ENCODE measurements around the gene GTF2F1.
"Not testable (repeated sequence)": the region's sequence is repeated elsewhere in the genome, so short reads cannot be mapped to it uniquely, and the experiment has no call there.

GTF2F1 gene

DNA sequence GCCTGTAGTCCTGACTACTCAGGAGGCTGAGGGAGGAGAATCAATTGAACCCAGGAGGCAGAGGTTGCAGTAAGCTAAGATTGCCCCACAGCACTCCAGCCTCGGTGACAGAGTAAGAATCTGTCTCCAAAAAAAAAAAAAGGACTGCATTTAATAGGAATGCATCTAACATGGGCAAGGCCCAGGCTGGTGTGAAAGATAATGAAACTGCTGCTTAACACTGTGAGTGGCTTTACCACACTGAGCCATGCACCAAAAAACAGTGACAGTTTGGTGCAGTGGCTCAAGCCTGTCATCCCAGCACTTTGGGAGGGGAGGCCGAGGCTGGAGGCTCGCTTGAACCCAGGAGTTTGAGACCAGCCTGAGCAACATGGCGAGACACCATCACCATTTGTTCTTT, 8.6 kb downstream of the GTF2F1 start:
- DNase-seq (ENCODE audit: low read depth), result no peak

DNA sequence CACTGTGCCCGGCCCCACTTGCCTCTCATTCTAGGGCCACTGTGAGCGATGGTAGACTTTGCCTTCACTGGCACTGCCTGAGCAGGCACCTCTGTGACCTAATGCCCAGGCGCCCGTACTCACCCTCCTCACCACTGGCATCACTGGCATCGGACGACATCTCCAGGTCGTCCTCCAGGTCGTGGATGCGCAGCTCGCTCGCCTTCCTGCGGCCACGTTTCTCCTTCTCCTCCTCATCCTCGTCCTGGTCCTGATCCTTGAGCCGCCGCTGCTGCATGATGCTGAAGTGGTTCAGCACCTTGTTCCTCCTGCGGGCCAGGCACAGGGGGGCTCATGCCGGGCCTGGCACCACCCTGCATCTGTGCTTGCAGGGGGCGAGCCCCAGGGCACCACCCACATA, 9.8 kb downstream of the GTF2F1 start:
- DNase-seq (ENCODE audit: low read depth), result no peak

DNA sequence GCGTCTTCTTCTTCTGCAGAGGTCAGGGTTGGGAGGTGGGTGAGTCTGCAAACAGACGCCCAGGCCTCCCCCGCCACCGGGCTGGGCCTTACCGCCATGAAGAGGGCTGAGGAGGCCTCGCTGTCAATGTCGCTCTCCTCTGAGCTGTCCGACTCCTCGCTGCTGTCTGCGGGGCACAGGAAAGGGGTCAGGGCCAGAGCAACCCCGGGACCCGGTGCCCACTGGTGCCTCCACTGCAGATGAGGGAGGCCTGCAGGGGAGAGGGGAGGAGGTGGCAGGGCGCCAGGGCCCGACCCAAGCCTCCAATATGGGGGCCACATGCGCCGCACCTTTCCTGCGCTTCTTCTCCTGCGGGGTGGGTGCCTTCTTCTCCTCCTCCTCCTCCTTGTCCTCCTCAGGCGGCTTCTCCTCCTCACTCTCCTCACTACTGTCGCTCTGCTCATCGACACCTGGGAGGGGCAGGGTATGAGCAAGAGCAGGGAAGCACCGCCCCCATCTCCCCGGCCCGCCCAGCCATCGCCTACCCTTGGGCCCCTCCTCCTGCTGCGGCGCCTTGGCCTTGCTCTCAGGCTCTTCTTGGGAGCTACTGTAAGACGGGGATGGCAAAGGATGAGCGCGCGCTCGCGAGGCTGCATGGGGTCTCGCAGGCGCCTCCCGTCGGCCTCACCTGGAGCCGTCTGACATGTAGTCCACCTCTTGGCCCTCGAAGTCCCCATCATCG, 11.8 kb downstream of the GTF2F1 start:
- DNase-seq (ENCODE audit: low read depth), result no peak

DNA sequence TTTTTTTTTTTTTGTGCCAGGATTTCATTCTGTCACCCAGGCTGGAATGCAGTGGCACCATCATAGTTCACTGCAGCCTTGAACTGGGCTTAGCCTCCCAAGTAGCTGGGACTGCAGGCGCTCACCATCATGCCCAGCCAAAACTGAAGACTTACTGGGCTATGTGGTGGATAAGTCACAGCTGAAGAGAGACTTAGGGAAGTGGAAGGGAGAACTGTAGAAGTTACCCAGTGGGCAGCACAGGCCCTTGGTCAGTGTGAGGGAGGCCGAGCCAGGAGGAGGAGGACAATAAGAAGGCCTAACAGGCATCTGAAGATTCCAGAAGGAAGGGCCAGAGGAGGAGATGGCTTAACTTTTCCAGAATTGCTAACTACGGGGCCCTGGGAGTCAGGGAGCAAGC, 13.2 kb downstream of the GTF2F1 start:
- DNase-seq (ENCODE audit: low read depth), result no peak

DNA sequence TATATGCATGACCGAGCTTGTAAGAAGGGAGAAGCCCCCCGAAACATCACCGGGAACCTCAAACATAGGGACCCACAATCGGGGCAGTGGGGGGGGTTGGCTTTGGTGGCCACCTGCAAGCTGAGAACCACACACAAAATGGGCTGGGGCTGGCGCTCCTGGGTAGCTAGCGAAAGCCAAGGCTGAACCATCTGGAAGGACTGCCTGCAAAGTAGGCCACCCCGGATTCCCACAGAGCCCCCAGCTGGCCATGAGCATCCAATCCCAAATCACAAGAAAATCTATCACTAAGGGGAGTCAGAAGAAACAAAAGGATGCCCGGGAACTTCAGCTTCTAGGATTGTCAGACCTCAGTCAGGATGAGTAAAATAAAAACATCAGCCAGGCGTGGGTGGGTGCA, 14.5 kb downstream of the GTF2F1 start:
- no peak for DNase-seq (ENCODE audit: low read depth)

DNA sequence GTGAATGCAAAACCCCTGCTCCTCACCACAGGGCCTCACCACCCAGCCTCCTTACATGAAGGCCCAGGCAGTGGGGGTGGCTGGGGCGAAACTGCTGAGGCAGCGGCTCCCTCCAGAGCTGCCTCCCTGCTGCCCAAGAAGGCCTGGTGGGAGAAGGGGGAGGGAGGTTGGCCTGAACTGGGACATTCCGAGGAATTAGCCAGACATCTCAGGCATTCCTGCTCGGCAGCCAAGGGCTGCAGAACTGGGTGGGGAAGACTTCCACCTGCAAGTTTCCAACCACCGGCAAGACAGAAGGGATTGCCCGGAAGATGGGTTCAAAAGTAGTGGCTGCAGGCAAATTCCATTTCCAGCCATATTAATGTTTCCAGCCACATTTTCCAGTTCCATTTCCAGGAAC, 14.9 kb downstream of the GTF2F1 start:
- DNase-seq (ENCODE audit: low read depth), result no peak

DNA sequence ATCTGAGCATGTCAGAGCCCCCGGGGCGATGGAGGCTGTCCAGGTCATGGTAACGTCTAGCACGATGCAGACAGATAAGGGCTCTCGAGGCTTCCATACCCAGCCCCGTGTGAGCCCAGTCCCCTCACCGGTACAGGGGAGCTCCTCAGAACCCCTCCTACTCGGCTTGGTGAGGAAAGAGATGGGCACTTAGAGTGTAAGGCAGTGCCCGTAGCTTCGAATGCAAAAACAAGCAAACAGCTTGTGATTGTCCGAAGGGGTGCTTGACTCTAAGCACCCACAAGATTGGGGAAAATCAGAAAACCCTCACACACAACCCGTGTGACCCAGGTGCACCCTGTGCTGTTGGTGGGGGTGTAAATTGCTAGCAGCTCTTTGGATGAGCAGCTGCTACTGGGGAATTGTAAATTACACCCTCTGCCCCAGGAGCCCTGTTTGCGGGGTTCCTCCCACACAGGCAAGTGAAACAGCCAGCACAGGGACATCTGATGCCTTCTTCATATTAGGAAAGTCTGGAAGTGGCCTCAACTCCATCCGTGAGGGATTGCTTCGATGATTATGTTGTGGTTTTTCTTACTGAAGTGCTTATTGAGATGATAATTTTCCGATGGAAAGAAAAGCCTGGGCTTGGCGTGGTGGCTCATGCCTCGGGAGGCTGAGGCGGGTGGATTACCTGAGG, 16.3 kb downstream of the GTF2F1 start:
- DNase-seq (ENCODE audit: low read depth), result no peak

DNA sequence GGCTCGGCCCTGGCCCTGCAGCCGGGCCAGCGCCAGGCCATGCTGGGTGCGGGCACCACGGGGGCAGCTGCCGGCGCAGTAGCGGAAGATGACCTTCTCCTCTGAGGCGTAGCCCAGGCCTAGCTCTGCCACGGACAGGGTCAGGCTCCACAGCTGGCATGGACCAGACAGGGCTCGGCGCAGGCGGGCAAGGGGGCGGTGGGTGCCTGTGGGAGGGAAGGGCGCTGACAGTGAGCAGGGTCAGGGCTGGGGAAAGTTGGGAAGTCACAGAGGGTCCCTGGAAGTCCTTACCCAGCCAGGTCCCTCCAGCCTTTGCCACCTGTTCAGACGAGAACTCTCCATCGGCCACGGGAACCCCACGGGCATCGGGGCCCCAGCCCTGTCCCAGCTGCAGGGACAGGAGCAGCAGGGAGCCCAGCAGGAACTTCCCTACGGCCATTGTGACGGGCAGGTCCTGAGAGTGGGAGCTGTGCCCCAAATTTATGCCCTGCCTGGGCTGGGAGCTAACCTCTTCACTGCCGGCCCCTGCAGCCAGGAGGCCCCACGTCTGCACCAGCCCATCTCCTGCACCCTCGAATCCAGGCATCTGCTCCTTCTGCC, 17.5 kb downstream of the GTF2F1 start, which contains the start of gene PSPN:
Gene PSPN (minus strand): TSS at position 523 of the 600 bp plus-strand sequence. CDS start 84 bp downstream, at position 439.
- no peak for DNase-seq (ENCODE audit: low read depth)

DNA sequence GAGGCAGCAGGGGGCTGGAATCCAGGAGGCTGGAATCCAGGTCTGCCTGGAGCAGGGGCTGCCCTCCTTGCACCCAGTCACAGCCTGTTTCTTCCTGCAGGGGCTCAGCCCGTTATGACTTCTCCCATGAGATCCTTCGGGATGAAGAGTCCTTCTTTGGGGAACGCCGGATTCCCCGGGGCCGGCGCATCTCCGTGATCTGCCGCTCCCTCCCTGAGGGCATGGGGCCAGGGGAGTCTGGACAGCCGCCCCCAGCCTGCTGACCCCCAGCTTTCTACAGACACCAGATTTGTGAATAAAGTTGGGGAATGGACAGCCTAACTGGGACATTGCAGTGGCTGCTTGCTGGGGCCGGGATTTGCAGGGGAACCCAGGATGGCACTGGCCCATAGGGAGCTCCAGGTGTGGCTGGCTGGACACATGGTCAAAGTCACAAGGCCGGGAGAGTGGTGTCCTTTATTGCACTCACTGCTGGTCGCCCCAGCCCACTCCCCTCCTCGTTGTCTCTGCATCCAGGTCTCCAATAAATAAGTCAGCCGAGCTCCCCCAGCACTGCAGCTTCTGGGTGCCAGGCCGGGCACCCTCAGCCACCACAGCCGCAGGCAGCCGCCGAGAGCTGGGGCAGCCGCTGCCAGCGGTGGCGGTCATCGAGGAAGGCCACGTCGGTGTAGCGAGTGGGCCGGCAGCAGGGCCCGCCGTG, 18.1 kb downstream of the GTF2F1 start:
- no peak for DNase-seq (ENCODE audit: low read depth)

DNA sequence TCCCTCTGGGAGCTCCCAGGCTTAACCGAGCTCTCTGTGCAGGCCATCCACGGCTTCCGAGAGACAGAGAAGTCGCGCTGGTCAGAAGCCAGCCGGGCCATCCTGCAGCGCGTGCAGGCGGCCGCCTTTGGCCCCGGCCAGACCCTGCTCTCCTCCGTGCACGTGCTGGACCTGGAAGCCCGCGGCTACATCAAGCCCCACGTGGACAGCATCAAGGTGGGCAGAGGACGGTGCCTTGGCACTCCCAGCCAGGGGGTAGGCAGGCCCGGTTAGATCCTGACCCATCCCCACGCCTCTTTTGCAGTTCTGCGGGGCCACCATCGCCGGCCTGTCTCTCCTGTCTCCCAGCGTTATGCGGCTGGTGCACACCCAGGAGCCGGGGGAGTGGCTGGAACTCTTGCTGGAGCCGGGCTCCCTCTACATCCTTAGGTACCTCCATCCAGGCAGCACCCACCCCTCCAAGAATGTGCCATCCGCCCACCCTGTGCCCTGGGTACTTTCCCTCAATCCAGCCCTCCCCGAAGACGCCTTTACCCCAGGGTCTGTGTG, 18.7 kb downstream of the GTF2F1 start:
- DNase-seq (ENCODE audit: low read depth), result no peak

DNA sequence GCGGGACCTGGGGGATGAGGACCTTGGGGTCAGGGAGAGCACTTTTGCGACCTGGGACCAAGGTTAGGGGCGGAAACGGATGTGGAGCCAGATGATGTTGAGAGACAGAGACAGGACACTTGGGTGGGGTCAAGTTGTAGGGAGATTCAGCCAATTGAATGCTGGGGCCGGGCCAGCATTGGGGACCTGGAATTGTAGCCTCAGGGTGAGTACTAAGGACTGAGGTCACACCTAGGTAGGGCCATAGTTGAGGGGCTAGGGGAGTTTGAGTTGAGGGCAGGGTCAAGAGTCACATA, 19.2 kb downstream of the GTF2F1 start:
- no peak for DNase-seq (ENCODE audit: low read depth)

DNA sequence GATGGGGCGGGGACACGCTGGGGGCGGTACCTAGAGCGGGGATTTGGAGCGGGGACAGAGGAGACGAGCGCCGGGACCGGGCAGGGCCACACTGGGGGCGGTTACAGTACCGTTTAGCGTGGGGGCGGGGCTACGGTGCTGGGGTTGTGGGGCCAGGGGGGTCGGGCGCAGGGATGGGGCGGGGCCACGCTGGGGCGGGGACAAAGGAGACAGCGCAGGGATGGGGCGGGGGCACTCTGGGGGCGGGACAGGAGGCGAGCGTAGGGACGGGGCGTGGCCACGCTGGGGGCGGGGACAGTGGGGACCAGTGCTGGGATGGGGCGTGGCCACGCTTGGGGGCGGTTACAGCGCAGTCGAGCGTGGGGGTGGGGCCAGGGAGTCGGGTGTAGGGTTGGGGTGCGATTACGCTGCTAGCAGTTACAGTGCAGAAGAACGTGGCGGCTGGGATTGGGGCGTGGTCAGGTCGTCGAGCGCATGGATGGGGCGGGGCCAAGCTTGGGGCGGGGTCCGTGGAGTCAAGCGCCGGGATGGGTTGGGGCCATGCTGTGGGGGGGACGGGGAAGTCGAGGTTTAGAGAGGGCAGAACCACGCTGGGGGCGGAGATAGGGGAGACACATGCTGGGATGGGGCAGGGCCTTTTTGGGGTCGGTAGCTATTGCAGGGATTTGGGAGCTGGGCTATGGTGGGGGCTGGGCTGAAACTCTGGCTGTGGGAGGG, 19.7 kb downstream of the GTF2F1 start:
- peak; percentile 79 for DNase-seq (ENCODE audit: low read depth)

DNA sequence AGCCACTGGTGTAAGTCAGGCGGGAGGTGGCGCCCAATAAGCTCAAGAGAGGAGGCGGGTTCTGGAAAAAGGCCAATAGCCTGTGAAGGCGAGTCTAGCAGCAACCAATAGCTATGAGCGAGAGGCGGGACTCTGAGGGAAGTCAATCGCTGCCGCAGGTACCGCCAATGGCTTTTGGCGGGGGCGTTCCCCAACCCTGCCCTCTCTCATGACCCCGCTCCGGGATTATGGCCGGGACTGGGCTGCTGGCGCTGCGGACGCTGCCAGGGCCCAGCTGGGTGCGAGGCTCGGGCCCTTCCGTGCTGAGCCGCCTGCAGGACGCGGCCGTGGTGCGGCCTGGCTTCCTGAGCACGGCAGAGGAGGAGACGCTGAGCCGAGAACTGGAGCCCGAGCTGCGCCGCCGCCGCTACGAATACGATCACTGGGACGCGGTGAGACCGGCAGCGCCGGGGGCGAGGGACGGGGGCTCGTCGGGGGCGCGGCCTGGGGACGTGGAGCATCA, 20.3 kb downstream of the GTF2F1 start, which contains the start of gene ALKBH7:
Gene ALKBH7 (plus strand): TSS at position 201 of the 502 bp plus-strand sequence. CDS start 27 bp downstream, at position 228.
- peak; percentile 96 for DNase-seq (ENCODE audit: low read depth)

DNA sequence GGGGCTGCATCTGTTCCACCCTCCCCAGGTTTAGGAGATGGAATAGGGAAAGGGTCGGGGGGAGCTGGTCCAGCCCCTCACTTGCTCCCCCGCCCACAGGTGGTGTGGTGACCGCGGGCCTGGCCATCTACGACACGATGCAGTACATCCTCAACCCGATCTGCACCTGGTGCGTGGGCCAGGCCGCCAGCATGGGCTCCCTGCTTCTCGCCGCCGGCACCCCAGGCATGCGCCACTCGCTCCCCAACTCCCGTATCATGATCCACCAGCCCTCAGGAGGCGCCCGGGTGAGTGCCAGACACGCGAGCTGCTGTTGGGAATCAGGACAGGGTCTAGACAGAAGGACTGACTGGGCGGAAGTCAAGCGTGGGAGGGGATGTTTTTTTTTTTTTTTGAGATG, 28.6 kb downstream of the GTF2F1 start:
- no peak for DNase-seq (ENCODE audit: low read depth)

DNA sequence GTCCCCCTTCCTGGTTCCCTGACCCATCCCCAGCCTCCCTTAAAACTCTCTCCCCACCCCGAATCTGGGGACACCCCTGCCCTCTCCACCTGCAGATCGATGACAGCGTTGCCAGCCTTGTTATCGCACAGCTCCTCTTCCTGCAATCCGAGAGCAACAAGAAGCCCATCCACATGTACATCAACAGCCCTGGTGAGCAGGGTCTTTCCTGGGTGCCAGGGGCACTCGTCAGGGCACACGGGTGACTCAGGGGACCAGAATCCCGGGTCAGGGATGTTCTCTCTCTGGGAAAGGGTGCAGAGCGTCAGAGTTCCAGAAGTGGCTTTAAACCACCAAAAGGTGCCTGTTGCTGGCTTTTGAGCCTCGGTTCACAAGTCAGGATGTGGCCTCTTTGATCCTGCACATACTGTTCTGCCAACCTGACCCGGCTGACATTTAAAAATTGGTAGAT, 30.6 kb downstream of the GTF2F1 start:
- DNase-seq (ENCODE audit: low read depth), result no peak

DNA sequence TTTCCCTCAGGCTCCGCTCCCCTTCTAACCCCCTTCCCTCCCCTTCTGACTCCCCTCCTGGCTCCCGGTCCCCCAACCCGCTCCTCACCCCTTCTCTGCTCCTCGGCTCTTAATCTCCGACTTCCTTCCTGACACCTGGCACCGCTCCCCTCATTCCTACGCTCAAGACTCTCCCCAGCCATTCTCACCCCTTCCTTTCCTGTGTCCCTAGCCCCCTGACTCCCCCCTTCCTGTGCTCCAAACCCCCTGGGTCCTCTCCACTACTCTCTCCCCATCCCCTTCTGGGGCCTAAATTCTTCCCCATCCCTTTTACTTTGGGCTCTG, 31.0 kb downstream of the GTF2F1 start:
- no peak for DNase-seq (ENCODE audit: low read depth)

DNA sequence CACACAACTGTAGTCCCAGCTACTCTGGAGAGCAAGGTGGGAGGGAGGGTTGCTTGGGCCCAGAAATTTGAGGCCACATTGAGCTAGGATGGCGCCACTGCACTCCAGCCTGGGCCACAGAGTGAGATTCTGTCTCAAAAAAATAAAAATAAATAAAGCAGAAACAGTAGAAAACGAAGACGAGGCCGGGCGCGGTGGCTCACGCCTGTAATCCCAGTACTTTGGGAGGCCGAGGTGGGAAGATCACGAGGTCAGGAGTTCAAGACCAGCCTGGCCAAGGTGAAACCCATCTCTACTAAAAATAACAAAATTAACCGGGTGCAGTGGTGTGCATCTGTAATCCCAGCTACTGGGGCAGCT, 32.1 kb downstream of the GTF2F1 start:
- not testable (repeated sequence) for DNase-seq (ENCODE audit: low read depth)

DNA sequence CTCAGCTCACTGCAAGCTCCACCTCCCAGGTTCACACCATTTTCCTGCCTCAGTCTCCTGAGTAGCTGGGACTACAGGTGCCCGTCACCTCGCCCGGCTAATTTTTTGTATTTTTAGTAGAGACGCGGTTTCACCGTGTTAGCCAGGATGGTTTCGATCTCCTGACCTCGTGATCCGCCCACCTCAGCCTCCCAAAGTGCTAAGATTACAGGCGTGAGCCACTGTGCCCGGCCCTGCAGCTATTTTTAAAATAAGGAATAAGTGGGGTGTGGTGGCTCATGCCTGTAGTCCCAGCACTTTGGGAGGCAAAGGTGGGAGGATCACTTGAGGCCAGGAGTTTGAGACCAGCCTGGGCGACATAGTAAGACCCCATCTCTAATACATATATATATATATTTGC, 32.5 kb downstream of the GTF2F1 start:
- DNase-seq (ENCODE audit: low read depth), result not testable (repeated sequence)

DNA sequence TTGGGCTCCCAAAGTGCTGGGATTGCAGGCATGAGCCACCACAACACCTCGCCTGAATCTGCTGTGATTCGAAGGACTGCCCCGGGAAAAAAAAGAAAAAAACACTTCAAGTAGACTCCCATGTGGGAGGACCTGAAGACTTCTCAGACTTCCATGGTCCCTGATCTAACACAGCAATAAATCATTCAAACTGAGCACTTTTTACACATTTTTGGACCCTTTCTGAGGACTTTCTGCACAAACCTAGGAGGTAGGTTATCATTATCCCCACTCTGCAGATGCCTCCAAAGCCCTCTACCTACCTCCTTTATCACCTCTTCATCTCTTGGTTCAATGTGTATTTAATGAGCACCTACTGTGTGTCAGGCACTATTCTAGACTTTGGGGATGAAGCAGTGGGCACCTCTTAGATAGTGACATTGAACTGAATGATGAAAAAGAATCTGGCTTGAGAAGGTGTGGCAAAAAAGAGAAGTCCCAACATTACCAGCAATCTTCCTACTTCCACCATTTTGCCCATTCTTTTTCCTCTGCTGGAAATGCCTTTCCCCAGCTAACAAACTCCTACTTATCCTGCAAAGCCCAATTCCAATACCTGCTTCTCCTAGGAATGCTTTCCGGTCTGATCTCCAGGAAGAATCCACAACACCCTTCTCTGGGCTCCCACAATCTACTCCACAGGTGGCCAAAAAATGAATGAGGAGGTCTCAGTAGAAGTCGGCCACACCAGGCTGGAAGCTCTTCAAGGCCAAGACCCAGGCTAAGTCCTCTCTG, 33.2 kb downstream of the GTF2F1 start:
- DNase-seq (ENCODE audit: low read depth), result no peak

DNA sequence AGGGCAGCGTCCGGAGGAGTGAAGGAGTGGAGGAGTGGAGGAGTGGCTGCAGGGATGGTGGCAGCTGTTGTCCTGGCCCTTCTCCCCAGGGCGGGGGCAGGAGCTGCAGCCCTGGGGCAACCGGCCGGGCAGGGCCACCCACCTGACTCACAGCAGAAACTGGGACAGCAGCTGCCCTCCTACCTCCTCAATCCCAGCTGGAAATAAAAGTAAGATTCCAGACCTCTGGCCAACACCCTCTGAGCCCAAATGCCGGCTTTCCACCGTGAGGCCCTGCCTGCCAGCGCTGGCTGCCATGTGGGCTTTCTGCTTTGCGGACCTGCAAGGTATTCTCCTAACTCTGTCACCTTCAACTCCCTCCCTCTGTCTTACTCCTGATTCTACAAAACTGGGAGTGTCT, 35.0 kb downstream of the GTF2F1 start:
- DNase-seq (ENCODE audit: low read depth), result no peak

DNA sequence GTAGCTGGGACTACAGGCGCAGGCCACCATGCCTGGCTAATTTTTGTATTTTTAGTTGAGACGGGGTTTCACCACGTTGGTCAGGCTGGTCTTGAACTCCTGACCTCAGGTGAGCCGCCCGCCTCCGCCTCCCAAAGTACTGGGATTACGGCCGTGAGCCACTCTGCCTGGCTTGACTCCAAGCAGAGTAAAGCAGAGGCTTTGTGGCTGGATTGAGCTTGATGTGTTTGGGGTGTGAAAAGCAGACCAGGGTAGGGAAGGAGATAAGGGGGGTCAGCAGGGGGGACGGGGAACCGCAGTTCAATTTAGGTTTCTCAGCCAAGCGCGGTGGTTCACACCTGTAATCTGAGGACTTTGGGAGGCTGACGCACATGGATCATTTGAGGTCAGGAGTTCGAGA, 35.8 kb downstream of the GTF2F1 start:
- DNase-seq (ENCODE audit: low read depth), result no peak
